C4-2B (cell line): ENCODE results near the gene LARGE1.

ENCODE experiments used
- CTCF ChIP-seq: fragments of 450-650 bp; conservative IDR thresholded peaks from 2 replicates; pipeline ENCODE4 v1.5.1; 2017; ENCODE audit warnings: mild to moderate bottlenecking
- ZFX ChIP-seq: fragments of 450-650 bp; IDR thresholded peaks from 2 replicates; pipeline ENCODE4 v1.6.1; 2017

- no peak for TF ChIP-seq CTCF
- TF ChIP-seq ZFX = no peak
Measured at GRCh38 chr22:33832558-33833151, 87.6 kb downstream of the LARGE1 start.
